Esophagus muscularis mucosa (tissue), 4 donors: ENCODE data around the gene TAS1R1. TPM values are rescaled to one million over a fixed set of nuclear protein-coding genes. Genes with fewer than 3 reads are reported as not detected.

Experiments used
- DNase-seq: peaks from one replicate; pipeline ENCODE4 v3.0.0-alpha.2; 2017; ENCODE audit errors: extremely low spot score
- H3K27ac ChIP-seq, 4 donors: fragments of 200-600 bp; sonication (generic); replicated peaks in 1 of 4; 1 replicate in 3 of 4; 2 replicates in 1 of 4; pipeline ENCODE4 v1.5.1; 2016 to 2019; ENCODE audit warnings: mild to moderate bottlenecking in 1 of 4
- H3K27me3 ChIP-seq, 4 donors: fragments of 200-600 bp; sonication (generic); one replicate each; pipeline versions ENCODE4 v1.5.1 to v1.6.0; 2016 to 2019
- H3K36me3 ChIP-seq, 4 donors: fragments of 200-600 bp; sonication (generic); one replicate each; pipeline ENCODE4 v1.5.1; 2016 to 2019
- H3K4me1 ChIP-seq, 4 donors: fragments of 200-600 bp; sonication (generic); one replicate each; pipeline ENCODE4 v1.5.1; 2016 to 2019
- H3K4me3 ChIP-seq, 4 donors: fragments of 200-600 bp; sonication (generic); 1 replicate in 2 of 4; 2 replicates in 2 of 4; pipeline ENCODE4 v1.5.1; 2016 to 2019; ENCODE audit warnings: mild to moderate bottlenecking in 4 of 4, moderate library complexity in 1 of 4
- H3K9me3 ChIP-seq, 4 donors: fragments of 200-600 bp; sonication (generic); 1 replicate in 3 of 4; 2 replicates in 1 of 4; pipeline ENCODE4 v1.5.1; 2016 to 2019
- CTCF ChIP-seq, 3 experiments: fragments of 200-600 bp in 2 of 3; fragments of 450-650 bp in 1 of 3; sonication (generic) in 2 of 3; IDR thresholded peaks; one replicate each; pipeline ENCODE4 v1.5.1; 2017 to 2019; ENCODE audit warnings: antibody characterized with exemption in 3 of 3, mild to moderate bottlenecking in 2 of 3, moderate library complexity in 1 of 3
- EP300 ChIP-seq: sonication (generic); formaldehyde crosslinking; IDR thresholded peaks from one replicate; pipeline ENCODE4 v1.6.1; 2017; ENCODE audit warnings: antibody characterized with exemption
- POLR2A ChIP-seq: fragments of 450-650 bp; IDR thresholded peaks from one replicate; pipeline ENCODE4 v1.6.1; 2017; ENCODE audit warnings: antibody characterized with exemption, moderate library complexity, mild to moderate bottlenecking, low read depth
- POLR2AphosphoS5 ChIP-seq, 2 donors: sonication (generic); formaldehyde crosslinking; IDR thresholded peaks; one replicate each; pipeline ENCODE4 v1.6.1; 2017; ENCODE audit warnings: antibody characterized with exemption in 2 of 2
- WGBS: methylation state at CpG from one replicate; pipeline ENCODE4 v1.1.5; 2018; 5-methylcytosine and 5-hydroxymethylcytosine counted together
- intact Hi-C: fragments of 100-400 bp; cut with DNase I; formaldehyde crosslinking; loops from one replicate; pipeline ENCODE4 v1.15.1; 2023
- total RNA-seq, 4 donors: library from RNA; depleted of rRNA; stranded (reverse); fragments of >200 nt; gene quantifications; one replicate each; pipeline versions ENCODE4 v1.1.0 to v1.2.1, GENCODE V29; 2016

Gene TAS1R1
- total RNA-seq, 4 donors from 2014 or later: not detected

GRCh38 chr1:6519935-6520671, 35.0 kb upstream of the TAS1R1 start:
- H3K36me3 ChIP-seq: peaks cover 1 to 24% (median 6%) of the 10 kb centered on the region in 4 donors
- intact Hi-C loops: no loop called here
- no peak overlapping the region for H3K27ac ChIP-seq
- no peak overlapping the region for H3K4me3 ChIP-seq
- DNase-seq: no peak
- no peaks in the 10 kb centered on the region for H3K9me3 ChIP-seq
- no peaks in the 10 kb centered on the region for H3K27me3 ChIP-seq
- H3K4me1 ChIP-seq: peaks cover 7 to 10% (median 9%) of the 10 kb centered on the region in 4 donors
- TF ChIP-seq CTCF (IDR thresholded peaks at IDR 0.05) (no peak), EP300 (no peak), POLR2AphosphoS5 (IDR thresholded peaks at IDR 0.05) (no peak), POLR2A (no peak)
- 27% methylated on average over 13 of the region's 13 CpGs for WGBS

GRCh38 chr1:6521536-6521935, 33.6 kb upstream of the TAS1R1 start:
- WGBS: 72% methylated on average over 5 of the region's 5 CpGs
- Histone ChIP-seq H3K4me3 (no peak overlapping the region), H3K9me3 (no peaks in the 10 kb centered on the region), H3K36me3 (peaks cover 14 to 39% (median 20%) of the 10 kb centered on the region in 4 donors), H3K4me1 (peaks cover 3 to 10% (median 9%) of the 10 kb centered on the region in 4 donors), H3K27ac (no peak overlapping the region), H3K27me3 (no peaks in the 10 kb centered on the region)
- TF ChIP-seq CTCF (IDR thresholded peaks at IDR 0.05) (no peak), POLR2AphosphoS5 (IDR thresholded peaks at IDR 0.05) (no peak), POLR2A (no peak), EP300 (no peak)
- intact Hi-C loops: no loop called here
- DNase-seq: no peak

- Histone ChIP-seq H3K4me3 (no peak overlapping the region), H3K9me3 (no peaks in the 10 kb centered on the region), H3K27ac (no peak overlapping the region), H3K36me3 (peaks cover 25 to 59% (median 39%) of the 10 kb centered on the region in 4 donors), H3K27me3 (no peaks in the 10 kb centered on the region), H3K4me1 (peaks cover 3 to 10% (median 9%) of the 10 kb centered on the region in 4 donors)
- no peak for DNase-seq
- WGBS: 38% methylated on average over 6 of the region's 6 CpGs
- intact Hi-C loops: no loop called here
- TF ChIP-seq EP300 (no peak), CTCF (IDR thresholded peaks at IDR 0.05) (peak; percentile 18 to 46 (median 34)), POLR2AphosphoS5 (IDR thresholded peaks at IDR 0.05) (no peak), POLR2A (no peak)
Observed at GRCh38 chr1:6523566-6523965, 31.5 kb upstream of the TAS1R1 start.

GRCh38 chr1:6526316-6526715, 28.8 kb upstream of the TAS1R1 start:
- no peak for DNase-seq
- H3K27me3 ChIP-seq: no peaks in the 10 kb centered on the region
- no peaks in the 10 kb centered on the region for H3K4me1 ChIP-seq
- WGBS: 85% methylated on average over 11 of the region's 11 CpGs
- H3K27ac ChIP-seq: no peak overlapping the region
- no peak overlapping the region for H3K4me3 ChIP-seq
- peaks cover 47 to 82% (median 63%) of the 10 kb centered on the region in 4 donors for H3K36me3 ChIP-seq
- intact Hi-C loops: no loop called here
- TF ChIP-seq POLR2A (no peak), CTCF (IDR thresholded peaks at IDR 0.05) (no peak), POLR2AphosphoS5 (IDR thresholded peaks at IDR 0.05) (no peak), EP300 (no peak)
- no peaks in the 10 kb centered on the region for H3K9me3 ChIP-seq
